Testis (tissue), 2 donors: ENCODE measurements around the gene PLCD1.

Source experiments
- CTCF ChIP-seq, 3 experiments: fragments of 450-650 bp in 2 of 3; fragments of 200-600 bp in 1 of 3; sonication (generic) in 1 of 3; IDR thresholded peaks; one replicate each; pipeline ENCODE4 v1.5.1; 2016 to 2019; ENCODE audit warnings: antibody characterized with exemption in 3 of 3, mild to moderate bottlenecking in 2 of 3, moderate library complexity in 1 of 3
- POLR2A ChIP-seq: fragments of 450-650 bp; IDR thresholded peaks from one replicate; pipeline ENCODE4 v1.6.1; 2017; ENCODE audit warnings: antibody characterized with exemption, mild to moderate bottlenecking, moderate library complexity

DNA sequence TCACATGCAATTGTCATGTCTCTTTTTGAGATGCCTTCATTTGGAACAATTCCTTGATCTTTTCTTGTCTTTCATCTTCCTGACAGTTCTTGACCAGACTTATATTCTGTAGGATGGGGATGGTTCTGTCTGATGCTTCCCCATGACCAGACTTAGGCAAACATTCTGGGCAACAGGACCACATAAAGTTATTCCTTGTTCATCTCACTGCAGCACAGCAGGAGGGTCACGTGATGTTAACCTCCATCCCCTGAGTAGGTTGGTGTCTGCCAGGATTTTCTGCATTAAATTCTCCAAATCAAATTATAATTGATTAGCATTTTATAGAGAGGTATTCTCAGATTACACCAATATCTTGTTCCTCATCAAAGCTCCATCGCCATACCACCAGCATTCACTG is 17.4 kb upstream of the PLCD1 start:
- TF ChIP-seq CTCF (IDR thresholded peaks at IDR 0.05): no peak
- no peak for TF ChIP-seq POLR2A
